HEK293 (cell line): ENCODE measurements around the gene AAK1.

Source experiments
- CTCF ChIA-PET: fragments of 350-600 bp; formaldehyde crosslinking; extraction: SDS; loops from one replicate; lab custom pipeline; 2021; ENCODE audit warnings: antibody characterized with exemption; lab: Yijun Ruan, JAX
- POLR2A ChIA-PET: fragments of 300-600 bp; formaldehyde crosslinking; extraction: SDS; loops from one replicate; lab custom pipeline; 2020; ENCODE audit warnings: antibody characterized with exemption, inconsistent platforms; lab: Yijun Ruan, JAX
- H3K27ac ChIP-seq: fragments of 200-500 bp; sonication (Bioruptor generic); 2 replicates; pipeline ENCODE4 v1.5.1; 2014; ENCODE audit warnings: low read depth, low read length, control low read depth, inconsistent platforms; ENCODE audit errors: extremely low read depth
- H3K36me3 ChIP-seq, 2 experiments: fragments of 200-500 bp in 1 of 2; sonication (Bioruptor generic) in 1 of 2; 1 replicate in 1 of 2; 2 replicates in 1 of 2; pipeline ENCODE4 v1.5.1; 2014 to 2017; ENCODE audit warnings: inconsistent platforms in 2 of 2, low read length in 2 of 2; ENCODE audit not compliant: control insufficient read depth in 2 of 2, insufficient read depth in 1 of 2
- H3K4me1 ChIP-seq: fragments of 200-500 bp; sonication (Bioruptor generic); 2 replicates; pipeline ENCODE4 v1.5.1; 2014; ENCODE audit warnings: mild to moderate bottlenecking, low read length, inconsistent platforms; ENCODE audit not compliant: control insufficient read depth, insufficient read depth
- H3K4me3 ChIP-seq: 2 replicates; pipeline ENCODE4 v1.5.1; 2011; ENCODE audit warnings: low read depth, mild to moderate bottlenecking, control low read depth, low read length, moderate library complexity
- H3K9me3 ChIP-seq: fragments of 200-500 bp; sonication (Bioruptor generic); 2 replicates; pipeline ENCODE4 v1.5.1; 2014; ENCODE audit warnings: low read depth, low read length, inconsistent platforms; ENCODE audit not compliant: control insufficient read depth, insufficient read depth
- EGR2 ChIP-seq: fragments of 450-650 bp; formaldehyde crosslinking; IDR thresholded peaks from 2 replicates; pipeline ENCODE4 v1.5.1; 2016; ENCODE audit warnings: low read depth, missing biosample characterization, missing genetic modification characterization
- KLF10 ChIP-seq: fragments of 450-650 bp; IDR thresholded peaks from 2 replicates; pipeline ENCODE4 v1.5.1; 2018; ENCODE audit warnings: missing biosample characterization, mild to moderate bottlenecking, missing genetic modification characterization
- PRDM2 ChIP-seq: fragments of 450-650 bp; formaldehyde crosslinking; IDR thresholded peaks from 2 replicates; pipeline ENCODE4 v1.5.1; 2016; ENCODE audit warnings: missing biosample characterization, missing genetic modification characterization, borderline replicate concordance
- SCRT1 ChIP-seq: fragments of 450-650 bp; formaldehyde crosslinking; IDR thresholded peaks from 2 replicates; pipeline ENCODE4 v1.5.1; 2016; ENCODE audit warnings: missing biosample characterization, missing genetic modification characterization, borderline replicate concordance
- TSHZ1 ChIP-seq: fragments of 450-650 bp; formaldehyde crosslinking; IDR thresholded peaks from 2 replicates; pipeline ENCODE4 v1.5.1; 2016; ENCODE audit warnings: missing biosample characterization, missing genetic modification characterization, borderline replicate concordance
- ZNF112 ChIP-seq: fragments of 450-650 bp; formaldehyde crosslinking; IDR thresholded peaks from 2 replicates; pipeline ENCODE4 v1.5.0; 2017; ENCODE audit warnings: missing biosample characterization, missing genetic modification characterization
- ZNF114 ChIP-seq: fragments of 450-650 bp; formaldehyde crosslinking; IDR thresholded peaks from 2 replicates; pipeline ENCODE4 v1.5.0; 2017; ENCODE audit warnings: missing biosample characterization, missing genetic modification characterization
- ZNF239 ChIP-seq: fragments of 450-650 bp; formaldehyde crosslinking; IDR thresholded peaks from 2 replicates; pipeline ENCODE4 v1.5.1; 2016; ENCODE audit warnings: missing biosample characterization, missing genetic modification characterization
- ZNF26 ChIP-seq: fragments of 450-650 bp; formaldehyde crosslinking; IDR thresholded peaks from 2 replicates; pipeline ENCODE4 v1.5.1; 2016; ENCODE audit warnings: missing biosample characterization, missing genetic modification characterization
- ZNF274 ChIP-seq, 2 experiments: fragments of 200-500 bp in 1 of 2; fragments of 450-650 bp in 1 of 2; sonication (Bioruptor generic) in 1 of 2; formaldehyde crosslinking in 1 of 2; IDR thresholded peaks; 2 replicates each; pipeline versions ENCODE4 v1.5.1 to v1.6.1; 2014 to 2016; ENCODE audit warnings: borderline replicate concordance in 1 of 2, inconsistent platforms in 1 of 2, low read length in 1 of 2, missing biosample characterization in 1 of 2, missing genetic modification characterization in 1 of 2
- ZNF354C ChIP-seq: fragments of 450-650 bp; formaldehyde crosslinking; IDR thresholded peaks from 2 replicates; pipeline ENCODE4 v1.5.1; 2016; ENCODE audit warnings: missing biosample characterization, missing genetic modification characterization, low read depth, borderline replicate concordance
- ZNF394 ChIP-seq: fragments of 450-650 bp; formaldehyde crosslinking; IDR thresholded peaks from 2 replicates; pipeline ENCODE4 v1.5.1; 2016; ENCODE audit warnings: missing biosample characterization, missing genetic modification characterization, mild to moderate bottlenecking, moderate library complexity, borderline replicate concordance
- ZNF610 ChIP-seq: fragments of 450-650 bp; formaldehyde crosslinking; IDR thresholded peaks from 2 replicates; pipeline ENCODE4 v1.5.1; 2016; ENCODE audit warnings: missing biosample characterization, missing genetic modification characterization, borderline replicate concordance
- ZNF621 ChIP-seq: fragments of 450-650 bp; formaldehyde crosslinking; IDR thresholded peaks from 2 replicates; pipeline ENCODE4 v1.5.1; 2017; ENCODE audit warnings: missing biosample characterization, missing genetic modification characterization
- ZNF624 ChIP-seq: fragments of 450-650 bp; formaldehyde crosslinking; IDR thresholded peaks from 2 replicates; pipeline ENCODE4 v1.5.1; 2017; ENCODE audit warnings: missing biosample characterization, missing genetic modification characterization
- ZNF639 ChIP-seq: fragments of 450-650 bp; formaldehyde crosslinking; IDR thresholded peaks from 2 replicates; pipeline ENCODE4 v1.5.1; 2016; ENCODE audit warnings: missing biosample characterization, missing genetic modification characterization
- ZNF658 ChIP-seq: fragments of 450-650 bp; formaldehyde crosslinking; IDR thresholded peaks from 2 replicates; pipeline ENCODE4; 2016; ENCODE audit warnings: missing biosample characterization, missing genetic modification characterization
- ZNF660 ChIP-seq: fragments of 450-650 bp; IDR thresholded peaks from 2 replicates; pipeline ENCODE4 v1.5.1; 2018; ENCODE audit warnings: missing biosample characterization, mild to moderate bottlenecking, missing genetic modification characterization
- ZNF664 ChIP-seq: fragments of 450-650 bp; formaldehyde crosslinking; IDR thresholded peaks from 2 replicates; pipeline ENCODE4 v1.5.1; 2016; ENCODE audit warnings: missing biosample characterization, missing genetic modification characterization
- ZNF677 ChIP-seq: fragments of 450-650 bp; IDR thresholded peaks from 2 replicates; pipeline ENCODE4 v1.5.0; 2018; ENCODE audit warnings: missing biosample characterization, mild to moderate bottlenecking, missing genetic modification characterization, moderate library complexity
- ZNF843 ChIP-seq: fragments of 450-650 bp; formaldehyde crosslinking; IDR thresholded peaks from 2 replicates; pipeline ENCODE4 v1.5.1; 2016; ENCODE audit warnings: missing biosample characterization, missing genetic modification characterization

Gene AAK1

GRCh38 chr2:69637923-69638322 is 5.6 kb downstream of the AAK1 start (continued):
- TF ChIP-seq ZNF26 (tag by site-specific recombination) (no peak), ZNF114 (tag by site-specific recombination) (no peak), EGR2 (tag by site-specific recombination) (no peak), ZNF354C (no peak), SCRT1 (tag by site-specific recombination) (no peak), ZNF843 (tag by site-specific recombination) (no peak), ZNF239 (tag by site-specific recombination) (no peak), ZNF658 (tag by site-specific recombination) (no peak)

GRCh38 chr2:69636395-69636794 is 7.1 kb downstream of the AAK1 start:
- peaks cover 0 to 23% of the 10 kb centered on the region in 2 experiments; a peak in 1 of 3 replicates for H3K36me3 ChIP-seq
- TF ChIP-seq ZNF660 (tag by site-specific recombination), result no peak
- TF ChIP-seq KLF10 (tag by site-specific recombination), result no peak
- no peak for TF ChIP-seq ZNF274 (IDR thresholded peaks at IDR 0.05; ENCODE audit: low read length)
- no peak for TF ChIP-seq ZNF274 (tag by site-specific recombination; IDR thresholded peaks at IDR 0.05; ENCODE audit: borderline replicate concordance)
- TF ChIP-seq, all 188 proteins: peak for 0
- H3K9me3 ChIP-seq, result no peaks in the 10 kb centered on the region
- CTCF ChIA-PET, result interaction anchor here (2.1 kb wide), 1 partner anchor 71 kb away, joined by 7 read pairs; no protein-coding TSS in a partner anchor
- H3K4me1 ChIP-seq, result 0 out of 2 replicates have a peak, but pooled peaks cover under 1% of the 10 kb centered on the region
- no peak overlapping the region for H3K27ac ChIP-seq
- H3K4me3 ChIP-seq, result no peak overlapping the region
- POLR2A ChIA-PET, result no interaction called here

- no peaks in the 10 kb centered on the region for H3K9me3 ChIP-seq
- H3K36me3 ChIP-seq, result peaks cover 0 to 19% of the 10 kb centered on the region in 2 experiments; a peak in 1 of 3 replicates
- no peak overlapping the region for H3K4me3 ChIP-seq
- no peak overlapping the region for H3K27ac ChIP-seq
- ChIA-PET CTCF (no interaction called here), POLR2A (no interaction called here)
- H3K4me1 ChIP-seq, result no peaks in the 10 kb centered on the region
- TF ChIP-seq PRDM2 (tag by site-specific recombination) (no peak), ZNF394 (tag by site-specific recombination) (no peak), ZNF677 (tag by site-specific recombination) (no peak), TSHZ1 (tag by site-specific recombination) (no peak), ZNF660 (tag by site-specific recombination) (no peak), ZNF639 (no peak), ZNF610 (no peak), ZNF621 (tag by site-specific recombination) (no peak), ZNF624 (tag by site-specific recombination) (no peak), ZNF664 (tag by site-specific recombination) (no peak), ZNF112 (tag by site-specific recombination) (no peak)
These were observed 8.1 kb downstream of the AAK1 start for GRCh38 chr2:69635432-69635831.
